Measurements from ENCODE around the gene RNASEH2B.

DNA sequence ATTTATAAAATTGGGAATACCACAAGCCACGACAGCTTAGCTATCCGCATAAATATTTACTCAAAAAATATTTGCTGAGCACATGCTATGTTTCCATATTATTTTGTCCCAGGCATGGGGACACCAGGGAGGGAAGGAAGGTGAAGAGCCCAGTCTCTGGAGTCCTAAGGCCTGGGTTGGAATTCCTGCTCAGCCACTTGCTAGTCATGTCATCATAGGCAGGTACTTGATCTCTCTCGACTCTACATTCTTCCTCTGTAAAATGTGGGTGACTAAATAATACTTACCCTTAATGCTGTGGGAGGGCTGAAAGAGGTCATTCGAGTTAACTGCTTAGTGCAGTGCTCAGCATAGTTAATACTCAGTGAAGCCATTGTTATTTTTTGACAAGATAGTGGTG, 4.3 kb upstream of the RNASEH2B start:
- no peak for TF ChIP-seq CTCF (IDR thresholded peaks at IDR 0.05; ENCODE audit: insufficient read depth, low read length)
- TF ChIP-seq SPI1 (IDR thresholded peaks at IDR 0.05; ENCODE audit: borderline replicate concordance, low read depth): no peak
- no peak for TF ChIP-seq GABPA (IDR thresholded peaks at IDR 0.05; ENCODE audit: low read depth)
- TF ChIP-seq, protein P1, sequence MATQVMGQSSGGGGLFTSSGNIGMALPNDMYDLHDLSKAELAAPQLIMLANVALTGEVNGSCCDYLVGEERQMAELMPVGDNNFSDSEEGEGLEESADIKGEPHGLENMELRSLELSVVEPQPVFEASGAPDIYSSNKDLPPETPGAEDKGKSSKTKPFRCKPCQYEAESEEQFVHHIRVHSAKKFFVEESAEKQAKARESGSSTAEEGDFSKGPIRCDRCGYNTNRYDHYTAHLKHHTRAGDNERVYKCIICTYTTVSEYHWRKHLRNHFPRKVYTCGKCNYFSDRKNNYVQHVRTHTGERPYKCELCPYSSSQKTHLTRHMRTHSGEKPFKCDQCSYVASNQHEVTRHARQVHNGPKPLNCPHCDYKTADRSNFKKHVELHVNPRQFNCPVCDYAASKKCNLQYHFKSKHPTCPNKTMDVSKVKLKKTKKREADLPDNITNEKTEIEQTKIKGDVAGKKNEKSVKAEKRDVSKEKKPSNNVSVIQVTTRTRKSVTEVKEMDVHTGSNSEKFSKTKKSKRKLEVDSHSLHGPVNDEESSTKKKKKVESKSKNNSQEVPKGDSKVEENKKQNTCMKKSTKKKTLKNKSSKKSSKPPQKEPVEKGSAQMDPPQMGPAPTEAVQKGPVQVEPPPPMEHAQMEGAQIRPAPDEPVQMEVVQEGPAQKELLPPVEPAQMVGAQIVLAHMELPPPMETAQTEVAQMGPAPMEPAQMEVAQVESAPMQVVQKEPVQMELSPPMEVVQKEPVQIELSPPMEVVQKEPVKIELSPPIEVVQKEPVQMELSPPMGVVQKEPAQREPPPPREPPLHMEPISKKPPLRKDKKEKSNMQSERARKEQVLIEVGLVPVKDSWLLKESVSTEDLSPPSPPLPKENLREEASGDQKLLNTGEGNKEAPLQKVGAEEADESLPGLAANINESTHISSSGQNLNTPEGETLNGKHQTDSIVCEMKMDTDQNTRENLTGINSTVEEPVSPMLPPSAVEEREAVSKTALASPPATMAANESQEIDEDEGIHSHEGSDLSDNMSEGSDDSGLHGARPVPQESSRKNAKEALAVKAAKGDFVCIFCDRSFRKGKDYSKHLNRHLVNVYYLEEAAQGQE (IDR thresholded peaks at IDR 0.05; ENCODE audit: insufficient replicate concordance, low read depth): no peak

Measured in HL-60 (cell line).